Measurements from ENCODE around the gene CLIP3. TPM values are rescaled to one million over a fixed set of nuclear protein-coding genes. Genes with fewer than 3 reads are reported as not detected.
A peak's percentile ranks its signal among the peaks of the same experiment; 100 is the strongest.

Gene CLIP3
- total RNA-seq, 1 experiment from 2014 or later: 3.1 TPM

DNA sequence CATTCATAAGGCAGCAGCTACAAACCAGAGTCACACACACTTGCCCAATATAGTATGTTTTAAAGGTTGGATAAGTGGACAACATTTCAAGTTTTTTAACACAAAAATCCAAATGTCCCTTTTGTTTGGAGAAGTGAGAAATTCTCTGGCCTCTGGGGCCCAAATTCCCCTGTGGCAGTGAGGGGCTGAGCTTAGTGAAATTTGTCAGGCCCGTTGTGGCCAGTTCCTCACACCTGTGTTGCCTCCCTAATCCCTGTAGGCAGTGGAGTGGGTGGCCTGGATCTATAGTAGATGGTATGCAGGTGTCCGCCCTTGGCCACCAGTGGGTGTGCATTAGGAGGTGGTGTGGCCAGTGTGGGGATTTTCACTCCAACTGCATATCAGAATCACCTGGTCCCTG, 28.7 kb upstream of the CLIP3 start:
- Mint-ChIP-seq H3K36me3 (ENCODE audit: insufficient read depth, unreplicated experiment) (peaks cover 22% of the 10 kb centered on the region), H3K9me3 (ENCODE audit: low read depth, unreplicated experiment) (no peaks in the 10 kb centered on the region), H3K27me3 (ENCODE audit: unreplicated experiment) (no peaks in the 10 kb centered on the region), H3K27ac (ENCODE audit: unreplicated experiment) (no peak overlapping the region), H3K4me3 (ENCODE audit: low read depth, unreplicated experiment) (no peak overlapping the region), H3K4me1 (ENCODE audit: low read depth, unreplicated experiment) (peaks cover 17% of the 10 kb centered on the region)
- no peak for DNase-seq
- BruUV-seq (replicated peaks): no TSS peak
- CTCF ChIA-PET: interaction anchor here (1.4 to 1.7 kb wide), 2 partner anchors 9 to 54 kb away, joined by 5 to 7 read pairs; partner anchors contain the start of genes POLR2I and TBCB
- intact Hi-C loops (cut with micrococcal nuclease; ENCODE audit: unreplicated experiment): loop anchor here (5.0 kb wide), 1 partner anchor 111 kb away; no protein-coding TSS in a partner anchor
- TF ChIP-seq, protein P1, sequence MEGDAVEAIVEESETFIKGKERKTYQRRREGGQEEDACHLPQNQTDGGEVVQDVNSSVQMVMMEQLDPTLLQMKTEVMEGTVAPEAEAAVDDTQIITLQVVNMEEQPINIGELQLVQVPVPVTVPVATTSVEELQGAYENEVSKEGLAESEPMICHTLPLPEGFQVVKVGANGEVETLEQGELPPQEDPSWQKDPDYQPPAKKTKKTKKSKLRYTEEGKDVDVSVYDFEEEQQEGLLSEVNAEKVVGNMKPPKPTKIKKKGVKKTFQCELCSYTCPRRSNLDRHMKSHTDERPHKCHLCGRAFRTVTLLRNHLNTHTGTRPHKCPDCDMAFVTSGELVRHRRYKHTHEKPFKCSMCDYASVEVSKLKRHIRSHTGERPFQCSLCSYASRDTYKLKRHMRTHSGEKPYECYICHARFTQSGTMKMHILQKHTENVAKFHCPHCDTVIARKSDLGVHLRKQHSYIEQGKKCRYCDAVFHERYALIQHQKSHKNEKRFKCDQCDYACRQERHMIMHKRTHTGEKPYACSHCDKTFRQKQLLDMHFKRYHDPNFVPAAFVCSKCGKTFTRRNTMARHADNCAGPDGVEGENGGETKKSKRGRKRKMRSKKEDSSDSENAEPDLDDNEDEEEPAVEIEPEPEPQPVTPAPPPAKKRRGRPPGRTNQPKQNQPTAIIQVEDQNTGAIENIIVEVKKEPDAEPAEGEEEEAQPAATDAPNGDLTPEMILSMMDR (IDR thresholded peaks at IDR 0.05; ENCODE audit: unreplicated experiment): no peak

DNA sequence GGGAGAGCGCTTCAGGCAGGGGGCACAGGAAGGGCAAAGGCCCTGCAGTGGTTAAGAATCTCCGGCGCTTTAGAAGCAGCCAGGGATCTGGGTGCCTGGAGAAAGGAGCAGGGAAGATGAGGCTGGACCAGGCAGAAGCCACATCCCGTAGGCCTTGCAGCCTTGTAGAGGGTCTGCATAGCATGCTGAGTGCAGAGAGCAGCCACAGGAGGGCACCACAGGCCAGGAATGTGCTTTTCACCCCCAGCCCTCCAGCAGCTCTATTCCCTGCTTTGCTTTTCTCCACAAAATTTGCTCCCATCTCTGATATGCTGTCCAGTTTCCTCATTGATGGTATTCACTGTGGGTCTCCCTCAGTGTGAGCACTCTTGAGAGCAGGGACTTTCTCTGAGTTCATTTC, 27.8 kb upstream of the CLIP3 start:
- H3K36me3 Mint-ChIP-seq (ENCODE audit: insufficient read depth, unreplicated experiment): peaks cover 22% of the 10 kb centered on the region
- peak; percentile 64 for DNase-seq
- no peak overlapping the region for H3K4me3 Mint-ChIP-seq (ENCODE audit: low read depth, unreplicated experiment)
- intact Hi-C loops (cut with micrococcal nuclease; ENCODE audit: unreplicated experiment): loop anchor here (5.0 kb wide), 1 partner anchor 112 kb away; no protein-coding TSS in a partner anchor
- no TSS peak for BruUV-seq (replicated peaks)
- CTCF ChIA-PET: interaction anchor here (1.0 to 1.7 kb wide), 3 partner anchors 10 to 55 kb away, joined by 4 to 7 read pairs (median 5); partner anchors contain the start of genes ALKBH6, POLR2I and TBCB
- no peak overlapping the region for H3K27ac Mint-ChIP-seq (ENCODE audit: unreplicated experiment)
- no peaks in the 10 kb centered on the region for H3K27me3 Mint-ChIP-seq (ENCODE audit: unreplicated experiment)
- TF ChIP-seq, protein P1 (IDR thresholded peaks at IDR 0.05; ENCODE audit: unreplicated experiment): peak; percentile 56
- H3K4me1 Mint-ChIP-seq (ENCODE audit: low read depth, unreplicated experiment): peaks cover 26% of the 10 kb centered on the region
- no peaks in the 10 kb centered on the region for H3K9me3 Mint-ChIP-seq (ENCODE audit: low read depth, unreplicated experiment)

DNA sequence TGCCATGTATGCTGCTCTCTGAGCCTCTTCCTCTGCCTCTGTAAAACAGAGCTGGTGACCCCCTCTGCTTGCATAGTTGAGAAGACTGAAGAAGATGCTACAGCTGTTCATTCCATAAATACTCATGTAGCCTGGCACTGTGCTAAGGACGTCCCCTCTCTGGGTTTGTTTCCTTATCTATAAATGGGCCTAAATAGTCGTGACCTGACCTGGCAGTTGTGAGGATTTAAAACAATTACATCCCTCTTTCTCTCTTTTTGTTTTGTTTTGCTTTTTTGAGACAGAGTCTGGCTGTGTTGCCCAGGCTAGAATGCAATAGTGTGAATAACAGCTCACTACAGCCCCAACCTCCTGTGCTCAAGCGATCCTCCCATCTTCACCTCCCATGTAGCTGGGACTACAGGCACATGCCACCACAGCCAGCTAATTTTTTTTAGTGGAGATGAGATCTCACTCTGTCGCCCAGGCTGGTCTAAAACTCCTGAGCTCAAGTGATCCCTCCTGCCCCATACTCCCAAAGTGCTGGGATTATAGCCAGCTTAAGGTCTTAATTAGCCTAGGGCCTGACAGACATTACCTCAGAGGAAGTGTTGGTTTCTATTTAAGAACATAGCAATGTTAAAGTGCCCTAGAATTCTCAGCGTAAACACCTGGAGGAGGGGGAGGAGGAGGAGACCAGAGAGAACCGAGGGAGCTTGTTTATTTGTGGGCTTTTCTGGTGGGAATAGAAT, 26.7 kb upstream of the CLIP3 start:
- intact Hi-C loops (cut with micrococcal nuclease; ENCODE audit: unreplicated experiment): no loop called here
- Mint-ChIP-seq H3K36me3 (ENCODE audit: insufficient read depth, unreplicated experiment) (peaks cover 32% of the 10 kb centered on the region), H3K4me3 (ENCODE audit: low read depth, unreplicated experiment) (no peak overlapping the region), H3K4me1 (ENCODE audit: low read depth, unreplicated experiment) (peaks cover 28% of the 10 kb centered on the region), H3K27ac (ENCODE audit: unreplicated experiment) (no peak overlapping the region), H3K27me3 (ENCODE audit: unreplicated experiment) (no peaks in the 10 kb centered on the region), H3K9me3 (ENCODE audit: low read depth, unreplicated experiment) (no peaks in the 10 kb centered on the region)
- no peak for DNase-seq
- TF ChIP-seq, protein P1 (IDR thresholded peaks at IDR 0.05; ENCODE audit: unreplicated experiment): no peak
- CTCF ChIA-PET: interaction anchor here (0.5 kb wide), 1 partner anchor 39 kb away, joined by 3 read pairs; no protein-coding TSS in a partner anchor
- BruUV-seq (replicated peaks): no TSS peak

DNA sequence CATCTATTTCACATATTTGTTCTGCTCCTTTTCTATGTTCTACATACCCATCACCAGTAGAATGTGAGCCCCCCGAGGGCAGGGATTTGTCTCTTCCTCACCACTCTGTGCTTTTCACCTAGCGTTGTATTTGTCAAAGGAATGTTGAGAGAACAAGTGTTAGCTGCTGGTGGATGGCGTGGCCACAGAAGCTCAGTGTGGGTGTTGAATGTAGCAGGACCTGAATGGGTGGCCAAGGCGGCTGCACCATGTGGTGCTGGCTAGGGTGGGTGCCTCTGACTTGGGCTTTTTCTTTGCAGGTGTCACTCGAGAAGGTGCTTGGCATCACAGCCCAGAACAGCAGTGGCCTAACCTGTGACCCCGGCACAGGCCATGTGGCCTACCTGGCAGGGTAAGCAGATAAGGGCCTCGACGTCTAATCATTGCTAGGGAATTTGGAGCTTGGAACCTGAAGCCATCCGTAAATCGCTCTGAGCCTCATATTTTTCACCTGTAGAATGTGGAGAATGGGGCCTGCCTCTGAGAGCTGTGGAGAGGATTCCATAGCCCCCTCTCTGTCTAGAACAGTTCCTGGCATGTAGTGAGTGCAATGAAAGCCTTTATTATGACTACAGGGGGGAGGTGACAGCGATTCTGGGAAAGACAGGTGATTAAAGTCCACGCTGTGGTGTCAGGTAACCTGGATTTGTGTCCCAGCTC, 26.0 kb upstream of the CLIP3 start:
- no peak for DNase-seq
- H3K27ac Mint-ChIP-seq (ENCODE audit: unreplicated experiment): peak overlapping the region; percentile 22
- no peaks in the 10 kb centered on the region for H3K9me3 Mint-ChIP-seq (ENCODE audit: low read depth, unreplicated experiment)
- intact Hi-C loops (cut with micrococcal nuclease; ENCODE audit: unreplicated experiment): no loop called here
- CTCF ChIA-PET: interaction anchor here (0.5 kb wide), 1 partner anchor 39 kb away, joined by 3 read pairs; no protein-coding TSS in a partner anchor
- H3K36me3 Mint-ChIP-seq (ENCODE audit: insufficient read depth, unreplicated experiment): peaks cover 39% of the 10 kb centered on the region
- TF ChIP-seq, protein P1 (IDR thresholded peaks at IDR 0.05; ENCODE audit: unreplicated experiment): no peak
- no peaks in the 10 kb centered on the region for H3K27me3 Mint-ChIP-seq (ENCODE audit: unreplicated experiment)
- peaks cover 28% of the 10 kb centered on the region for H3K4me1 Mint-ChIP-seq (ENCODE audit: low read depth, unreplicated experiment)
- no TSS peak for BruUV-seq (replicated peaks)
- no peak overlapping the region for H3K4me3 Mint-ChIP-seq (ENCODE audit: low read depth, unreplicated experiment)

All from Calu3 (cell line).